ENCODE measurements around the gene BAIAP2L2. TPM values are rescaled to one million over a fixed set of nuclear protein-coding genes. Genes with fewer than 3 reads are reported as not detected.

Gene BAIAP2L2
- total RNA-seq, 1 experiment from 2014 or later, result 51.2 TPM

GRCh38 chr22:38107692-38108515 is 2.6 kb downstream of the BAIAP2L2 start:
- peak overlapping the region; percentile 79 for H3K4me3 Mint-ChIP-seq (ENCODE audit: low read depth, unreplicated experiment)

GRCh38 chr22:38106814-38107578 is 3.5 kb downstream of the BAIAP2L2 start:
- Mint-ChIP-seq H3K4me1 (ENCODE audit: low read depth, unreplicated experiment) (peaks cover 38% of the 10 kb centered on the region), H3K4me3 (ENCODE audit: low read depth, unreplicated experiment) (no peak overlapping the region), H3K9me3 (ENCODE audit: low read depth, unreplicated experiment) (no peaks in the 10 kb centered on the region), H3K27me3 (ENCODE audit: unreplicated experiment) (no peaks in the 10 kb centered on the region), H3K36me3 (ENCODE audit: insufficient read depth, unreplicated experiment) (peaks cover 84% of the 10 kb centered on the region), H3K27ac (ENCODE audit: unreplicated experiment) (no peak overlapping the region)
- no peak for DNase-seq
- intact Hi-C loops (cut with micrococcal nuclease; ENCODE audit: unreplicated experiment), result no loop called here
- TF ChIP-seq CTCF (IDR thresholded peaks at IDR 0.05; ENCODE audit: unreplicated experiment), result no peak
- BruUV-seq (replicated peaks), result no TSS peak
- CTCF ChIA-PET, result interaction anchor here (0.6 kb wide), 1 partner anchor 212 kb away, joined by 4 read pairs; no protein-coding TSS in a partner anchor

More at GRCh38 chr22:38107692-38108515, 2.6 kb downstream of the BAIAP2L2 start:
- CTCF ChIA-PET, result no interaction called here
- intact Hi-C loops (cut with micrococcal nuclease; ENCODE audit: unreplicated experiment), result no loop called here
- BruUV-seq (replicated peaks), result no TSS peak
- Mint-ChIP-seq H3K27ac (ENCODE audit: unreplicated experiment) (peak overlapping the region; percentile 51), H3K27me3 (ENCODE audit: unreplicated experiment) (no peaks in the 10 kb centered on the region), H3K9me3 (ENCODE audit: low read depth, unreplicated experiment) (no peaks in the 10 kb centered on the region), H3K4me1 (ENCODE audit: low read depth, unreplicated experiment) (peaks cover 47% of the 10 kb centered on the region), H3K36me3 (ENCODE audit: insufficient read depth, unreplicated experiment) (peaks cover 86% of the 10 kb centered on the region)
- DNase-seq, result no peak
- TF ChIP-seq CTCF (IDR thresholded peaks at IDR 0.05; ENCODE audit: unreplicated experiment), result no peak

GRCh38 chr22:38104084-38104483 is 6.4 kb downstream of the BAIAP2L2 start:
- Mint-ChIP-seq H3K9me3 (ENCODE audit: low read depth, unreplicated experiment) (no peaks in the 10 kb centered on the region), H3K27me3 (ENCODE audit: unreplicated experiment) (no peaks in the 10 kb centered on the region), H3K4me1 (ENCODE audit: low read depth, unreplicated experiment) (peaks cover 15% of the 10 kb centered on the region), H3K4me3 (ENCODE audit: low read depth, unreplicated experiment) (no peak overlapping the region), H3K27ac (ENCODE audit: unreplicated experiment) (peak overlapping the region; percentile 4), H3K36me3 (ENCODE audit: insufficient read depth, unreplicated experiment) (peaks cover 74% of the 10 kb centered on the region)
- DNase-seq, result no peak
- no TSS peak for BruUV-seq (replicated peaks)
- TF ChIP-seq CTCF (IDR thresholded peaks at IDR 0.05; ENCODE audit: unreplicated experiment), result no peak
- CTCF ChIA-PET, result interaction anchor here (1.5 kb wide), 1 partner anchor 52 kb away, joined by 3 read pairs; no protein-coding TSS in a partner anchor
- intact Hi-C loops (cut with micrococcal nuclease; ENCODE audit: unreplicated experiment), result no loop called here

- DNase-seq, result no peak
- Mint-ChIP-seq H3K36me3 (ENCODE audit: insufficient read depth, unreplicated experiment) (peaks cover 73% of the 10 kb centered on the region), H3K9me3 (ENCODE audit: low read depth, unreplicated experiment) (no peaks in the 10 kb centered on the region), H3K4me3 (ENCODE audit: low read depth, unreplicated experiment) (no peak overlapping the region), H3K4me1 (ENCODE audit: low read depth, unreplicated experiment) (peaks cover 12% of the 10 kb centered on the region), H3K27me3 (ENCODE audit: unreplicated experiment) (no peaks in the 10 kb centered on the region), H3K27ac (ENCODE audit: unreplicated experiment) (no peak overlapping the region)
- no TSS peak for BruUV-seq (replicated peaks)
- CTCF ChIA-PET, result interaction anchor here (0.7 to 1.5 kb wide), 2 partner anchors 51 to 229 kb away, joined by 3 to 5 read pairs; no protein-coding TSS in a partner anchor
- no peak for TF ChIP-seq CTCF (IDR thresholded peaks at IDR 0.05; ENCODE audit: unreplicated experiment)
- intact Hi-C loops (cut with micrococcal nuclease; ENCODE audit: unreplicated experiment), result no loop called here
Observed at GRCh38 chr22:38103641-38104040, 6.8 kb downstream of the BAIAP2L2 start.
